Fibroblast of pulmonary artery (primary cell): ENCODE measurements around the gene TIMP4.

Source experiments
- DNase-seq: peaks from one replicate; pipeline ENCODE4 v3.0.0-alpha.2; 2010; ENCODE audit warnings: low read depth
- H3K4me3 ChIP-seq: replicated peaks from 2 replicates; pipeline ENCODE4 v1.5.1; 2011; ENCODE audit warnings: low read depth, mild to moderate bottlenecking, control low read depth, low read length, moderate library complexity
- CTCF ChIP-seq: IDR thresholded peaks from 2 replicates; pipeline ENCODE4 v1.5.1; 2011; ENCODE audit warnings: mild to moderate bottlenecking, control low read depth, low read length, inconsistent platforms; ENCODE audit errors: missing control alignments

Gene TIMP4

DNA sequence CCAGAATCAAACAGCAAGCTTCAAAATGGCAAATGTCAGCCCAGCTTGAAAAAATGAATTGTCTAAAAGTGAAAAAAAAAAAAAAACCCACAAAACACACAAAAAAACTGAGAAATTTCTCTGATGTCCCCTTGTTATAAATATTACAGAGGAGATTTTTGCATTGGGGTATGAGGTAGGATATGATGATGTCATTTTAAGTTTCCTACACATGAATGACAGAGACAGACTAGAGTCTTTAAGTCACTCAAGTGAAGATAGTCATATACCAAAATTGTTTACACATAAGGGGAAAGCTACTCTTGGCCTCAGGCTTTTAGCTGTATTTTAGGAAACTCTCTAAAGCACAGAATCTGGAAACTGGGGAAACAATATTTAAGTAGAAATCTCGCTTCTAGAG lies 32.9 kb downstream of the TIMP4 start:
- no peak for TF ChIP-seq CTCF
- no peak for DNase-seq
- no peak overlapping the region for H3K4me3 ChIP-seq

DNA sequence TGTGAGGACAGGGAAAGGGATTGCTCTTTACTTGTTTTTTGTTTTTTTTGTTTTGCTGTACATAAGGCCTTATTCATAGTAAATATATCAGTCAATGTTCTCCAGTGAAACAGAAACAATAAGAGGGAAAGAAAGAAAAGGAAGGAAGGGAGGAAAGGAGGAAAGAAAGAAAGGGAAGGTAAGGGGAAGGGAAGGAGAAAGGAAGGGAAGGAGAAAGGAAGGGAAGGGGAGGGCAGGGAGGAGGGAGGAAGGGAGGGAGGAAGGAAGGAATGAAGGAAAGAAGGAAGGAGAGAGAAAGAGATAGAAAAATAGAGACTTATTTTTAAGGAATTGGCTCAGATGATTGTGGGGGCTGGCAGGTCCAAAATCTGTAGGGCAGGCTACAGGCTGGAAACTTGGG lies 37.2 kb downstream of the TIMP4 start:
- no peak for DNase-seq
- TF ChIP-seq CTCF, result no peak
- no peak overlapping the region for H3K4me3 ChIP-seq

GRCh38 chr3:12120374-12121140 lies 38.2 kb downstream of the TIMP4 start:
- DNase-seq, result no peak
- no peak for TF ChIP-seq CTCF
- H3K4me3 ChIP-seq, result no peak overlapping the region

DNA sequence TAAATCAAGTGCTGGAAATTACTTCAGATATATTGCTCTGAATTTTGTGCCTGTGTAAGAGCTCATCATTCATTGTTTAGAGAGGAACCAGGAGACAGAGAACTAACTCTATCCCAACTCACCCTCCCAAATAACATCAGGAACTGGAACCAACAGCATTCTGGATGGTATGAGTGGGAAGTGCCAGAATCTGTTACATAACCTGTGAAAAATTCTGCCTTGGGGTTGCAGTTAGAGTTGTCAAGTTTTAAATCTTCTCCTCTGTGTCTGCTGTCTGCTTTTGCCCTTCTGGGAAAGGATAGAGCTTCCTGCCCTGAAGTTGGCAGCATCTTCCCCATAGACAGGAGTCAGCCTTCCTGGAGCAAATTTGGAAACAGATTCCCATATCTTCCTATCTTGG lies 41.2 kb downstream of the TIMP4 start:
- no peak for DNase-seq
- TF ChIP-seq CTCF, result no peak
- H3K4me3 ChIP-seq, result no peak overlapping the region

- no peak overlapping the region for H3K4me3 ChIP-seq
- no peak for TF ChIP-seq CTCF
- DNase-seq, result no peak
Observed at GRCh38 chr3:12116870-12117269, 41.8 kb downstream of the TIMP4 start.

DNA sequence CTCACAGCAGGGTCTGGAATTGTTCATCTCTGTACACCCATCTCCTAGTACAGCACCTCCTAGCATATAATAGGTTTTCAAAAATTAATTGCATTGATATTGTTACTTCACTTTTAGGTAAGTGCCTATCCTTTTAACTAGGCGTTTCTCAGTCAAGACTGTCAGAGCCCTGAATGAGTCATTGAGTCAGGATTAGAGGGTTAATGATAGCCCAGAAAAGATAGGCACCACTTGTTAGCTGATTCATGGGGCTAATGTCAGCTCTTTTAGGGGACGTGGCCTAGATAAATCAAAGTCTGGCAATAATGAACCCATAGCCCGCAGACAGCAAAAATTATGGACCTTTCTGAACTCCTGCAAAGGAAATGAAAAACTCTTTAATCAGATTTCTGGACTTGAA lies 42.9 kb downstream of the TIMP4 start:
- no peak for TF ChIP-seq CTCF
- no peak for DNase-seq

DNA sequence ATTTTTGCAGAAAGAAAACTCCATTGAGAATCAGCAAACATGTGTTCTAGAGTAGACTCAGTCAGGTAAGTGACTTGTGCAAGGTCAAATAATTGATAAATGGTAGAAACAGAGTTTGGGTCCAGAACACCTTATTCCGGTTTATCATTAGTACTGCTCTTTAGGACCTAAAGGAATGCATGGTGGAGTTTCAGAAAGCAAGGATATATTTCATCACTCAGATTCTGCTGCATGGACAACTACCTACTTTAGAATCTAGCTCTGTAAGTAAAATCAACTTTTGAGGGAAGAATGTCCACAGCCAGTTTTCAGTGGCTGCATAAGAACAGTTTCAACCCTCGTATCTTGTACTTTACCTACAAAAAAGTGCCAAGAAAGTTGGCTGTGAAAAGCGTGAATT lies 43.6 kb downstream of the TIMP4 start:
- H3K4me3 ChIP-seq, result no peak overlapping the region
- no peak for TF ChIP-seq CTCF
- DNase-seq, result no peak

More for the DNA sequence above, 42.9 kb downstream of the TIMP4 start:
- H3K4me3 ChIP-seq, result no peak overlapping the region
